Stimulated activated CD4-positive, alpha-beta T cell treated with anti-CD3 and anti-CD28 coated beads, Interleukin-12 subunit alpha, Interleukin-12 subunit beta, amount 100 ng/mL, for 24 hours (primary cell): ENCODE measurements around the gene CABLES2.

Source experiments
- DNase-seq, 2 experiments: peaks; one replicate each; pipeline ENCODE4 v3.0.0-alpha.2; 2020; ENCODE audit warnings: low read depth in 2 of 2

CABLES2 gene

DNA sequence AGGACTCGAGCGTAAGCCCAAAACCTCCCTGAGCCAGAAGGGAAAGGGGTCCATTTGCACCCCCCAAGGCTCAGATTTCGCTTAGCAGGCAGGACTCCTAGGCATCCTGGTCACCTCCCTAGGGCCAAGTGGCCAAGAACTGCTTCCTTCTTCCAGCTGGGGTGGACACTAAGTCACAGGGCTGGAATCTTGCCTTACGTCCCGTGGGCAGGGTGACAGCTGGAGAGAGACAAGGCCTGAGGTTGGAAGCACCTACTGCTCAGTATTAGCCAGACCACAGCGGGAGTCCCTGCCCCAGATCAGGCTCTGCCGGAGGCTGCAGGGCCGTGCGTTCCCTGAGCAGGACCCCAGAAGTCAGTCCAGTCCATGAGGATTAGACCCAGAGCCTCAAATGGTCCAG, 59.6 kb downstream of the CABLES2 start:
- DNase-seq, result no peak

DNA sequence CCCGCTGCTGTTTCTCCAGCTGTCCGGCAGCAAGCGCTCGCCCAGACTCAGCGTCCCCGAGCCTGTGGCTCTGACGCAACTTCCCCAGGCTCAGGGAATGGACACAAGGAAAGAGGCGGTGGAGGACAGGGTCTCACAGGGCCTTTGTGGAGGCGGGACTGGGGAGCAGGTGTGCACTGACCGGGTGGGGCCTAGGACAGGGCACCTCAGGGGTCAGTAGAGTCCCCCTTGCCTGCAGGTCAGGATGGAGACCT, 60.0 kb downstream of the CABLES2 start:
- no peak for DNase-seq

DNA sequence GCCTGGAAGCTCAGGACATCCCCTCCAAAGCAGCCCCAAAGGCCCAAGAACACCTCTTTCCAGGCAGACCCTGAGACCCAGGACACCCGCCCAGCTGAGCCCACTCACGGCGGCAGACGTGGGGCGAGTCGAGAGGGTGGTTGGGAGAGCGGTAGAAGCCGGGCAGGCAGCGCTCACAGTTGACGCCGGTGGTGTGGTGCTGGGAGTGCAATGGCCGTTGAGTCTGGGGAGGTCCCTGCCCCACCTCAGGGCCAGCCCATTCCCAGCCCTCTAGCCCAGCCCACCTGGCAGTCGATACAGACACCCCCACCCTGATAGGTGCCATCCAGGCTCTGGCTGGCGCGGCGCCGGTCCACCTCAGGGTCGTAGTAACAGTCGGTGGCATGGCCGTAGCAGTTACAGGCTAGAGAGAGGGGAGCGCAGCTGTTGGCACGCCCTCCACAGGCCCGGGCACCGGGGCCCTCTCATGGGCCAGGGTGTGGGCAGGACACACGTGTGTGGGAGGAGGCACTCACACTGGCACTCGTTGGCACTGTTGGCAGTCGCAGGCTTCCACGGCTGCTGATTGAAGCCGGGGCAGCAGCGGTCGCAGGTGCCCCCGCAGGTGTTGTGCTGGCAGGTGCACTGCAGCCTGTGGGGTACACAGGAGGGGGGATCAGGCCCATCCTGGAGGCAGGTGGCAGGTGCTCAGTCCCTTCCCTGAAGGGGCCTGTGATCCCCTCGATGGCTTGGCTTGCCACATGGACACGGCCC, 60.5 kb downstream of the CABLES2 start:
- no peak for DNase-seq

DNA sequence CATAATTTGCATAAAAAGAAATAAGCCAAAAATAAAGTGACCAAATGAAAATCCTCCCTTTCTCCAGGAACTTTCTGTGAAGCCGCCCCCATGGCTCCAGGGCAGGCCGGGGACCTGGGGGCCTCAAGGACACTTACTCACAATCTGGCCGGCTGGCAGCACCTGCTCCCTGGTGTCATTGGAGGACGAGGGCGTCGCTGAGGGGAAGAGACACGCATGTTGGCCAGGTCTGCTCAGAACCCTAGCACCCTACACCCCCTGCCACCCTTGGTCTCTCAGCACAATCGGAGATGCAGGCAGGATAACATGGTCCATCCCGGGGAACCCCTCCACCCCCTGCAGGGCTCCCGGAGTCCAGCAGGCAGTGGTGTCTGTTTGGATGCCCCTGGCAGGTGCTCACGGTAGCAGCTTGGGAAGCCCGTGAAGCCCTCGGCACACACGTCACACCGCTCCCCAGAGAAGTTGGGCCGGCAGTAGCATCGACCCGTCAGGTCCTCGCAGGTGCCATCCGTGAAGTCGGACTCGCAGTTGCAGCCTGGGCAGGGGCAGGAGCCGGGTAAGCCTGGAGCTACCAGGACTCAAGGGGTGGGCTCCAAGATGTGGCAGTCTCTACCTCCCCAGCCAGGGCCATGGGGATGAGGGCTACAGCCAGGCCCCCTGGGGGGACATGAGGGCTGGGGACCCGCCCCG, 61.3 kb downstream of the CABLES2 start:
- DNase-seq, result no peak

DNA sequence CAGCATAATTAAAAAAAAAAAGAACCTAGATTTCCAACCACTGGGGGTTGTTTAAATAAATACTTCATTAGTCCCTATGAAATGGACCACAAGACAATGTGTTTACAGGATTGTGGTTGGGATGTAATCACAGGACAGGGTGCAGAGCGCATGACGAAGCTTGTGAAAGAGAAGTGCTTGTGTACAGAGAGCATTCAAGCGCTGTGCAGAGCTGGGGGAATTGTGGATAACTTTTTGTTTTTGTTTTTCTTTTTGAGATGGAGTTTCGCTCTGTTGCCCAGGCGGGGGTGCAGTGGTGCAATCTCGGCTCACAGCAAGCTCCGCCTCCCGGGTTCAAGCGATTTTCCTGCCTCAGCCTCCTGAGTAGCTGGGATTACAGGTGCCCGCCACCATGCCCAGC, 62.3 kb downstream of the CABLES2 start:
- no peak for DNase-seq

DNA sequence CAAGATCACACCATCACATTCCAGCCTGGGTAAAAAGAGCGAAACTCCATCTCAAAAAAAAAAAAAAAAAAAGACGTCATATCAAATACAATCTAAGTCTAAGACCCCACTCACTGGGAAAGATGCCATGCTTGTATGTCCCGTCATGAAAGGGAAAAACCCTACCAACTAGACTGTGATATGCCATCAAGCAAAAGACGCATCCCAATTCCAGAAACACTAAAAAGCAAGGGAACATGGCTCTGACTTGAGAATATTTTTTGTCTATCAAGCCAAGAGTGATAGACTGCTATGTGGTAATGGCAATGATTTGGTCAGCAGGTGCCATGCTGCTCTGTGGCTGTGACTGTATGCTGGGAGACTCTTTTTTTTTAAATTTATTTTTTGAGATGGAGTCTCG, 63.0 kb downstream of the CABLES2 start:
- no peak for DNase-seq

DNA sequence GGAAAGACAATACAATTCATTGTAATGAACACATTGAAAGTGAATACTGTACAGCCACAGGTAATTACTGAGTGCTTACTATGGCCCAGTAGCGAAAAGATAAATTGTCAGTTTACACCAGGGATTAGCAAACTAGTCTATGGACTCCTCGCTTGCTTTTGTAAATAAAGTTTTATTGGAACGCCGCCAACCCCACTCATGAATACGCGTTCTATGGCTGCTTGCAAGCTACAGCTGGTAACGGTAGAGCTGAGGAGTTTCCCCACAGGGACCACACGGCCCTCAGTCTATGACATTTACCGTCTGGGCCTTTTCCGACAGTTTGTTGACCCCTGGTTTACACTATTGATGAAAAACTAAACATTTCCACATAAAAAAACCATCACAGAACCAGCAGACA, 64.2 kb downstream of the CABLES2 start:
- no peak for DNase-seq

DNA sequence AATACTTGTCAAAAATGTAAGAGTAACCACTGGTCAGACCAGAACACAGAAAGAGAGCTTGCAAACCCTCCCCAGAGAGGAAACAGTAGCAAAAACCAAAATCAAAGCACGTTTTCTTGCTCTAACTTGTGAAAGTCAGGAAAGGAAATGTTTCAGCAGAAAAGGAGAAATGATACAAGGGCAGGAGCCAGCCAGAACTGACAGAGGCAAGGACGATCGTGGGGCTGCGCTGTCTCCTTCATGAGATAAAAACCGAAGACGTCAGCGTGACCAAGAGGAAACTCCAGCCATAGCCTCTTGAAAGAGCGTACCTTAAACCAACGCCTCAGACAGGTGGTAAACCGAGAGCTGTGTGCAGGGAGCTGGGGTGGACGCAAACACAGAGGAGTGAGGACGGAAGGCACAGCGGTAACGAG, 67.4 kb downstream of the CABLES2 start:
- no peak for DNase-seq
